ENCODE results near the gene BTG3.

Gene BTG3

GRCh38 chr21:17585875-17586450 lies 26.7 kb downstream of the BTG3 start:
- no peak for DNase-seq (ENCODE audit: low read depth in 2 of 2, low spot score in 1 of 2)

- no peak for DNase-seq (ENCODE audit: low read depth in 2 of 2, low spot score in 1 of 2)
Measured at GRCh38 chr21:17583898-17584297, 28.8 kb downstream of the BTG3 start.

- DNase-seq (ENCODE audit: low read depth in 2 of 2, low spot score in 1 of 2), result no peak
Measured at GRCh38 chr21:17580319-17580718, 32.4 kb downstream of the BTG3 start.

GRCh38 chr21:17578876-17579275 lies 33.8 kb downstream of the BTG3 start:
- DNase-seq (ENCODE audit: low read depth in 2 of 2, low spot score in 1 of 2), result no peak

- no peak for DNase-seq (ENCODE audit: low read depth in 2 of 2, low spot score in 1 of 2)
Measured at GRCh38 chr21:17578162-17578561, 34.5 kb downstream of the BTG3 start.

- DNase-seq (ENCODE audit: low read depth in 2 of 2, low spot score in 1 of 2), result no peak
Measured at GRCh38 chr21:17577701-17578100, 35.0 kb downstream of the BTG3 start.

GRCh38 chr21:17576080-17576835 lies 36.4 kb downstream of the BTG3 start:
- DNase-seq (ENCODE audit: low read depth in 2 of 2, low spot score in 1 of 2), result no peak

GRCh38 chr21:17575076-17575475 lies 37.6 kb downstream of the BTG3 start:
- no peak for DNase-seq (ENCODE audit: low read depth in 2 of 2, low spot score in 1 of 2)

GRCh38 chr21:17572431-17572830 lies 40.3 kb downstream of the BTG3 start:
- no peak for DNase-seq (ENCODE audit: low read depth in 2 of 2, low spot score in 1 of 2)

- no peak for DNase-seq (ENCODE audit: low read depth in 2 of 2, low spot score in 1 of 2)
Measured at GRCh38 chr21:17570786-17571185, 41.9 kb downstream of the BTG3 start.

GRCh38 chr21:17560377-17561025 lies 52.2 kb downstream of the BTG3 start:
- DNase-seq (ENCODE audit: low read depth in 2 of 2, low spot score in 1 of 2), result no peak

- no peak for DNase-seq (ENCODE audit: low read depth in 2 of 2, low spot score in 1 of 2)
Measured at GRCh38 chr21:17554679-17555465, 57.8 kb downstream of the BTG3 start.

- no peak for DNase-seq (ENCODE audit: low read depth in 2 of 2, low spot score in 1 of 2)
Measured at GRCh38 chr21:17554120-17554519, 58.6 kb downstream of the BTG3 start.

GRCh38 chr21:17552410-17552809 lies 60.3 kb downstream of the BTG3 start:
- DNase-seq (ENCODE audit: low read depth in 2 of 2, low spot score in 1 of 2), result no peak

- DNase-seq (ENCODE audit: low read depth in 2 of 2, low spot score in 1 of 2), result no peak
Measured at GRCh38 chr21:17550671-17551308, 61.9 kb downstream of the BTG3 start.

GRCh38 chr21:17548262-17548661 lies 64.4 kb downstream of the BTG3 start:
- no peak for DNase-seq (ENCODE audit: low read depth in 2 of 2, low spot score in 1 of 2)

GRCh38 chr21:17545007-17545406 lies 67.7 kb downstream of the BTG3 start:
- no peak for DNase-seq (ENCODE audit: low read depth in 2 of 2, low spot score in 1 of 2)
